HG02884 (cell line): ENCODE results near the gene BMAL1.
"Not testable (repeated sequence)": the region's sequence is repeated elsewhere in the genome, so short reads cannot be mapped to it uniquely, and the experiment has no call there.

Experiments
- ATAC-seq: cut with Tn5 transposase; IDR thresholded peaks from one replicate; pipeline ENCODE4 v1.9.1; 2021; ENCODE audit warnings: mild to moderate bottlenecking, moderate library complexity; ENCODE audit not compliant: unreplicated experiment

BMAL1 gene

DNA sequence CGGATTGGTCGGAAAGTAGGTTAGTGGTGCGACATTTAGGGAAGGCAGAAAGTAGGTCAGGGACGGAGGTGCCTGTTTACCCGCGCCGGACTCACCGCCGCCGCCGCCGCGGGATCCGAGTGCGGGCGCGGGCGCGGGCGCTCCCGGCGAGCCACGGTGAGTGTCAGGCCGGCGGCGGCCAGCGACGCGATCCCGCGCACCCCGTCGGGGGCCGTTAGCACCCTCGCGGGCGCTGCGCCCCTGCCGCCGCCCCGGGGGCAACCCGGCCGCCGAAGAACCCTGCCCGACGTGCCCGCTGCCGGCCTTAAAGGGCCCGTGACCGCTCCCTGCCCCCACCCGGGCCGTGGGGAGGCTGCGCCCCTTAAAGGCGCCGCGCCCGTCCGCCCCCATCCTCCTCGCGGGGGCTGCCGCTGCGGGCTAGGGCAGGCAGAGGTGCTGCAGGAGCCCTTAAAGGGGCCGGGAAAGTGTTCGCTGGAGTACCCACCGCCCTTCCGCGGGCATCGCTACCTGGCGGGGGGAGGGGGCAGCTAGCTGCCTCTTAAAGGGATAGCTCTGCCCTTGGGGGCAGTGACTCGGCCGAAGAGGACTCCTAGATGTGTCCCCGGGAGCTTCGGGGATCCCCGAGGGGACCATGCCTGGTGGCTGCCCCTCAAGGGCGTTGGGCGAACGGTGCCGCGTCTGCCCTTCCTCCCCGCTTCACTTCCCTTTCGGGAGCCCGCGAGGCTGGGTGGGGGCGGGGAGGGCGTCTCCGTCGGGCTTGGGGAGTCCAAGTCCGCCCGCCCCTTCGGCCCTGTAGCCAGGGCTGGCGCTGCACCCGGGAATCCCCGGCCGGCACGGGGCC lies at the start of gene BMAL1:
TSS of gene BMAL1 (plus strand) at position 23 of the 841 bp plus-strand sequence. CDS start 76,519 bp downstream, outside the sequence.
- ATAC-seq: peak; percentile 12

DNA sequence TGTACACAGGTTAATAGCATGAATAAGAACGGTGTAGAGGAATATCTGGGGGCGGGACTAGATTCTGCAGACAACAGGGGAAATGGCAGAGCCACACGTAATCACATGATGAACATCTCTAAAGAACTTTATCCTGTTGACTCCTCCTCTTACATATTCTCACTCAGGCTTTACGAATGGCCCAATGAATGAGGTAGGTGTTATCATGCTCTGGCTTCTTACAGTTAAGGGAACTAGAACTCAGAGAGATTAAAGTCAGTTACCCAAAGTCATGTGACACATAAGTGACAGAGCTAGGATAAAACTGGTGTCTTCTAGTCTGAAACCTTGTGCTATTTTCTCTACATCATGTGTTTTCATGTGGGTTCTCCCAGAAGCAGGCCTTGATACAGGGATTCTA lies 49.0 kb upstream of the BMAL1 start:
- ATAC-seq: no peak

DNA sequence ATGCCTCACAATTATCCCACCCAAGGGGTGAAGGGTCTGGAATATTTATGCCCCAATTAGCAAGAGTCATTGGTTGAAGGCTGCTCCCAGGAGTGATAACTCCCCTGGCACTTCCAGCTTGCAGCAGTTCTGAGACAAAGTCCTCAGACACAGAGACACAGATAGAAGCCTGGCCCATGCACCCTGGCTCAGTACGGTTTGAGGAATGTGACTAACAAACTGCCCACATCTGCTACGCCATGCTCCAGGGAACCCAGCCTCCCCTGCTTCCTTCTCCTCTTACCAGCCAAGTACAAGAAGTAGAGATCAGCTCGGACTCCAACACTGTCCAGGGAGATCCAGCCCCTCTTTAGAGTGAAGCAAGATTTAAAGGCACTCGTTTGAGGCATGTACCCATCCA lies 48.5 kb upstream of the BMAL1 start:
- ATAC-seq: no peak

DNA sequence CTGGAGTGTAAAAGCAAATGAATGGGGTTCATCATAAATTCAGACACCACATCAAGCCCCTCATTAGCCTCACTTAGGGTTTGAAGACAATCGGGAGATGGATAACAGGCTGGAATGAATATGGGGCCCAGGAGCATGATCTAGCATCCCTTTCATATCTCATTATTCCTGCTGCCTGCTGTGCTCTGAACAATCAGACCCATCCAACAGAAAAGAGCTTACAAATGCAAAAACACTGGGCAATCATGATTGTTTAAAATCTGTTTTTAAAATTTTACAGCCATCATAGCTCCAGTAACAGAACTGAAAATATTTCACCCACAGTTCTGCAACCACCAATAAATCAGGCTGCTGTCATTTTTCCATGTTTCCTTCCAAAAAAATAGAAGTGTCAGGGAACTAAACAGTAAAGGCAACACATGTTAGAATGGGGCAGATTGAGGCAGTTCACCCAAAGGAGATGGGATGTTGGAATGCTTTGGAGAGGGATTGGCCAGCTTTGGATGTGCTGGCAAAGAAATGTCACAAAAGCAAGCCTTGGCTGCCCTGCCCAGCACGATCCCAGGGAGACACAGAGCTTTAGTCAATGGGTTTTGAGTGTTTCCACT lies 47.8 kb upstream of the BMAL1 start:
- no peak for ATAC-seq

DNA sequence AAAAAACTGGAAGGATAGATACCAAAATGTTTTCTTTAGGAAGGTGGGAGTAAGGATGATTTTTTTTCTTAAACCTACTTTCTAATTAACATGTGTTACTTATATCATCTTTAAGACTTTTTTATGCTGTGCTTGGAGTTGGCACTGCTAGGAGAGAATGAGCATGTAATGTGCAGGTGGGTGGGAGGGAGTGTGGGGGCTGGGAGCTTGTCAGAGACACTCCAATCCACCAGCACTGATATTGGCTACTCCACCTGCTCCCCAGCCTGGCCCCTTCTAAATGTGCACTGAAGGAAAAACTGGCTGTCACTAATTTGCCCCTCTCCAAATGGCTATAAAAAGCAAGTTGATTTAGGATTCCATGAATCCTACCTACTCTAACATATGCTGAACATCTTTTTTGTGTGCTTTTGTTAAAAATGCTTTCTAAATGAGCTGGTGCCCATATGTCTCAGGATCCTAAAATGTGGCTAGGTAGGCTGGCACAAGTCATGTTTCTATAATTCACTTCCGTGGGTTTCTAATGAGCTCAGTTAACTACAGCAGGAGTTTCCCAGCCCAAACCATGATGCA lies 44.3 kb upstream of the BMAL1 start:
- no peak for ATAC-seq

DNA sequence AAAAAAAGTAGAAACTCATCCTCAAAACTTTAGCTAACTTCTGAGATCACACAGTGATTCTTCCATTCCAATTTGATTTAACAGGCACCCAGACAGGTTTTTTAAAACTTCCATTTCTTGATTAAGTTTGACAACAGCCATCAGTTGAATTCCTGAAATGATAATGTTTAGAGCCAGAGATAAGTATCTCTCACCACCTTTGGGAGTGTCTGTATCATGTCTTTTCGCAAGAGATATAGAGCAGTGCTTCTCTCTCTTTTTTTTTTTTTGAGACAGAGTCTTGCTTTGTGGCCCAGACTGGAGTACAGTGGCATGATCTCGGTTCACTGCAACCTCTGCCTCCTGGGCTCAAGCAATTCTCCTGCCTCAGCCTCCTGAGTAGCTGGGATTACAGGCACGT lies 41.7 kb upstream of the BMAL1 start:
- no peak for ATAC-seq

DNA sequence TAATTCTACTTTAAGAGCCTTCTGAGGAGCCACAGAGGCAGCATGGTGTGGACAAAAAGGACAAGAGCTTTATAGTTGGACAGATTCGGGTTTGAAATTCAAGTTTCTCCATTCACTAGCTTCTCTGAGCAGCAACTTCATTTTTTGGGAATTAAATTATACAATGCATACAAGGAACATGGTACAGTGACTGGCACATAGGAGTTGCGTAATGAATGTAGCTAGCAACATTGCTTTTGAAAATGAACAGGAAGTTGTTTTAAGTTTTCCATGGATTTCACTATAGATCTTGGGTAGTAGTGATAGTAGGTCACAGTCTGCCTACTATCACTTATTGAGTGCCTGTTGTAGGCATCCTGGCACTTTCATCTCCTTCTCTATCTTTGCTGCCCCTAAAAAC lies 41.0 kb upstream of the BMAL1 start:
- no peak for ATAC-seq

DNA sequence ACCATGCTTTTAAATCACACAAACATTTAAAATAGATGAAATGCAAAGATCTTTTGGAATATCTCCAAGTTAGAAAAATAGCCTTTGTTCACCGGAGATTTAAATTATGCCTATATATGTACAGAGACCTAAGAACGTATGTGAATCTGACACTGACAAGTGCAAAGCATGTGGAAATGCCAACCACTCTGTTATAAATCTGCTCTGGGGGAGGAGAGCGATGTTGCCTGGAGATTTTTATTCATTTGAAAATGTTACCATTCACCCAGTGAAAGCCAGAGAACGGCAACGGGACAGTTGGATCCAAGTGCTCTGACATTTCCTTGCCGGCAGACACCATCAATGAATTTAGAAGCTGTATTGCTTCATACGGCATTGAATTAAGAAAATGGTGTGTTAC lies 39.8 kb upstream of the BMAL1 start:
- no peak for ATAC-seq

DNA sequence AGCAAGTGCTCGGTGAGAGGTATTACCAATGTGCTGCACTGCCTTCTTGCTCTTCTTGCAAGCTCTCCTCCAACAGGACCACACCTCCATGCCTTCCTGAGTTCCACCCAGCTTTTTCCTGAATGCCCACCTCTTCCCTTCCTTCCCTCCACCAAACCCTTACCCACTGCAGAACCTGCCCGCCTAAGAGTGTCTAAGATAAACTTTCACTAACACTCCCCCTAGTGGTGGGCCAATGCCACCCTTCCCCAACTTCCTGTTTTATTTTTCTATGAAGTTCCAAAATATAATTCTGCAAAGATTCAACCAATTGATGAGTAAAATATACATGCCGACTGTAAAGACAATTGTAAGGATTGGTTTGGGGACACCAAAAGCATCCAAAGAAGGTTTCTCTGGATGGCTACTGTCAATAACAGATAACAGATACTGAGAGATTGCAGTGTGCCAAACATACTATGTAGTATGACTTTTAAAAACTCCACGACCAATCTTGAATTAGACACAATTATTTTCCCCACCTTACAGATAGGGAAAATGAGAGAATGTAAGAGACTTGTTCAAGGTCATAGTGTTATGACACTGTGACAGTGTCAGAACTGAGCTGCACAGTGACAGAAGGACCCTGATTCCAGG lies 38.6 kb upstream of the BMAL1 start:
- peak; percentile 78 for ATAC-seq

DNA sequence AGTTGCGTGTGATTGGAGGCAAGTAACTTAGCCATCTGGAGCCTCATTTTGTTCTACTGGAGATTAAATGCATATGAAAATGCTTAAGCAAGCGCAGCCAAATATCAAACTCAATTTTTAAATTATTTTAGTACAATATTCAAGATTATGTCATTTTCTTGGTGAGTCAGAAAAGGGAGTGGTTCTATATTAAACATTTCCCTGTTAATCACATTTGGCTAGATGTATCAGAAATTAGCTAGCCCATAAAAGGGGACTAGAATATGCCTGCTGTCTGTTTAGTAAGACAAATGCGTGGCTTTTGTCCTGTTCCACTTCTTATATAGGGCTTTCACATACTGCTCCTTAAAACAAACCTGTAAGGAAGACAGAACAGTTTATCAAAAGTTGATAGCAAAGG lies 35.0 kb upstream of the BMAL1 start:
- no peak for ATAC-seq

DNA sequence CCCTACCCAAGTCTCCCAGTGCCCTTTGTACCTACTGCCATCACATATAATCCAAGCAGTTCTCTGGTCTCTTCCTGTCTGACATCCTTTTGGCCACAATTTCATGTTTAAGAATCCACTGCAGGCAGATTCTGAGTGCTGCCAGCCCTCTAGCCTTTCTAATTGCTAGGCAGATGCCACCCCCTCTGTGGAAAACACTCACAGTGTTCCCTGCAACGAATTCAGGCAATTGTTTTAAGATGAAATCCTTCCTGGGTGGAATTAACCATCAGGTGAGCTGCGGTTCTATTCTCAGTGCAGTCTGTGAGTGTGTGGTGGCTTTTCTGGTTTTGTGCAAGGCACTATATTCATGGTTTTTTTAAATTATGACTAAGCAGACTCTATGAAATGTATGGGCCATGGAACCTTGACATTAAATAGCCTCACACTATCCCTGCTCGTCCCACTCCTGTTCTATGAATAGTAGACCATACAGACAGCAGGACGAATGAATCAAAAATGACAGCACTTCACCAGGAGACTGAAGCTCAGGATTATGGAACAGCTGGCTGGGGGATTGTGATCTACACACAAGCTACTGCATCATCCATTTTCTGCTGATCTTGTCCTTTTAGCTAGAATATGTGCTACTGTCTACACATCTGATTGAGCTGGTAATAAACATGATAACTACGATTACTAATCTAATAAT lies 29.8 kb upstream of the BMAL1 start:
- ATAC-seq: no peak

DNA sequence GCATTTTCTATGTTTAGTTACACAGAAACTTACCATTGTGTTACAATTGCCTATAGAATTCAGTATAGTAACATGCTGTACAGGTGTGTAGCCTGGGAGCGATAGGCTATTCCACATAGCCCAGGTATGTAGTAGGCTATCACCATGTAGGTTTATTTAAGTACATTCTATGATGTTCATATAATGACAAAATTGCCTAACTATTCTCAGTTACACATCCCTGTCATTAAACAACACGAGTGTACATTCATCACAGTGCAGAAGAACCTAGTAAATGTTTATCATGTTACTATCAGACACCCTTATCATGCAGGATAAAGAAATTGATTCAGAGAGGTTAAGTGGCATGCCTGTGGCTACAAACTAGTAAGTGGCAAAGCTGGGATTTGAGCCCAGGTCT lies 28.4 kb upstream of the BMAL1 start:
- no peak for ATAC-seq

DNA sequence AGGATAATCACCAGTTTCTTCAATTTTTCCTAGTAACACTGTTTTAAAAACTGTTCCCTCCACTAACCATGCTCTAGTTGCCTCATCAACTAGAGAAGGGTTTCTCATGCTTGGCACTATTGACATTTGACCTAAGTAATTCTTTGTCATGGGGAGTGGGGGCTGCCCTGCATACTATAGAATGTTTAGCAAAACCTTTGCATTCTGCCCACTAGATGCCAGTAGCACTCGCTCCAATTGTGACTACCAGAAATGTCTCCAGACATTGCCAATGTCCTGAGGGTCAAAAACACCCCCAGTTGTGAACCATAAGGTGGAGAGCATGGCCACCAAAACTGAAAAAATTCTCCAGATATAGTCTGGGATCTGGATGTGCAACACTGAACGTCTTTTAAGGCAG lies 27.6 kb upstream of the BMAL1 start:
- ATAC-seq: no peak

DNA sequence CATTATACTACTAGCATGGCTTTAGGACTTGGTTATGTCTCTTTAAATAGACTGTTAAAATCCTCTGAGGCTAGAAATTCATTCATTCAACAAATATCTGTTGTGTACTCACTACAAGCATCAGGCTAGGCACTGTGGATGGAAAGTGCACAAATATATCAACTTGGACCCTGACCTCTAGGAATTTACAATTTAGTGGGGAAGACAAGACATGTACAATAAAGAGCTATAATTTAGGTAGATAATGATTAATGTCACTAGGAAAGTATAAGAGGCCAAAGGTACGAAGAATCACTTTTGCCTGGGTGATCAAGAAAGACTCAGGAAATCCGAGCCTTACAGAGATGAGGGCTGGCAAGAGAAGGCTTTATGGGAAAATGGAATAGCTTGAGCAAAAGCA lies 25.6 kb upstream of the BMAL1 start:
- no peak for ATAC-seq

DNA sequence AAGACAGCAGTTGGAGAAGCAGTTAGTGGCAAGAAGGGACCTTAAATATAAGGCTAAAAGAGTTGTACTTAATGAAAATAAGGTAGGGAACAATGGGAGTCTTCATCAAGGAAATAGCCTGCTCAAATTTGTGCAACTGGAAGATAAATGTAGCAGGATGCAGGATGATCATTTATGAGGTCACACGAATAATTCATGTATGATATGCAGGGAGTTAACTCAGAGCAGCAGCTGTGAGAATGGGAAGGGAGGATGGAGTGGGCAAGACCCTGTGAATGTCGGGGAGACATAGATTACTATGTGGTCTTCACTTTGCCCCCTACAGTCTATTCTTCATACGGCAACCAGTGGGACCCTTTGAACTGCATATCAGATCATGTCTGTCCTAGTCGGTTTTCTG lies 25.2 kb upstream of the BMAL1 start:
- no peak for ATAC-seq

DNA sequence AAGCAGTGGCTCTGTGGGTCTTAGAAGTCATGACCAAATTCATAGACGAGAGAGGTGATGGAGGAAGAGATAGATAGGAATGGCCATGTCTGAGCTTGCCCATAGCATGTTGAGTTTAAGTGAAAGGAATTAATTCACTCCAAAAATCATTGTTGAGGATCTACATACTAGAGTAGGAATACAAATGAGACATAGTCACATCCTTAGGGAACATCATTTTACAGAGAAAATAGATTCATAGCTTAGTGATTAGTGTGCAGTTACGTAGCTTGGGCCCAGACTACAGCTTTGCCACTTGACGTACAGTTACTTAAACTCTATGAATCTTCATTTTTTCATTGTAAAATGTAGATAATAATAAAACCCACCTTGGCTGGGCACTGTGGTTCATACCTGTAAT lies 21.4 kb upstream of the BMAL1 start:
- no peak for ATAC-seq

DNA sequence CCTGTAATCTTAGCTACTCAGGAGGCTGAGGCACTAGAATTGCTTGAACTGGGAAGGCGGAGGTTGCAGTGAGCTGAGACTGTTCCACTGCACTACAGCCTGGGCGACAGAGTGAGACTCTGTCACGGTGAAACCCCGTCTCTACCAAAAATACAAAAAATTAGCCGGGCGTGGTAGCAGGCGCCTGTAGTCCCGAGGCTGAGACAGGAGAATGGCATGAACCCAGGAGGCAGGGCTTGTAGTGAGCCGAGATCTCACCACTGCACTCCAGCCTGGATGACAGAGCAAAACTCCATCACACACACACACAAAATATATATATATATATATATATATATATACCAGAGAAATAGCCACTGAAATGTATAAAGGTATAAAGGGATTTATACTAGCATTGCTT lies 19.5 kb upstream of the BMAL1 start:
- ATAC-seq: not testable (repeated sequence)

DNA sequence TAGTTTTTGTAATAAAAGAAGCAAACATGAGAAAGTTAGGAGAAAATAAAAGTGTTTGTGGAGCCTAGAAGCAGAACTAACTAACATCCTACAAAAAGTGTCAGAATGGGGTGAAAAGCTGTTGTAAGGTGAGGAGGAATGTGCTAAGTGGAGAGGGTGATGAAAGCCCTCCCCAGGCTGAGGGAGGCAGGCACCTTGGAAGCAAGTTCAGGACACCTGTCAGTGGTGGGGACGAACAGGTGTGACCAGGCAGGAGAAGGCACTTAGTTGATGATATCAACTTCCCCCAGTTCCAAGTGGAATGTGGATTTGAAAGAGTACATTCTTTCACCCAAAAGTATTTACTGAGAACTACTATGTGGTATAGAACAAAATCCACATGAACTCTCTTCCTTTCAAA lies 18.7 kb upstream of the BMAL1 start:
- no peak for ATAC-seq

DNA sequence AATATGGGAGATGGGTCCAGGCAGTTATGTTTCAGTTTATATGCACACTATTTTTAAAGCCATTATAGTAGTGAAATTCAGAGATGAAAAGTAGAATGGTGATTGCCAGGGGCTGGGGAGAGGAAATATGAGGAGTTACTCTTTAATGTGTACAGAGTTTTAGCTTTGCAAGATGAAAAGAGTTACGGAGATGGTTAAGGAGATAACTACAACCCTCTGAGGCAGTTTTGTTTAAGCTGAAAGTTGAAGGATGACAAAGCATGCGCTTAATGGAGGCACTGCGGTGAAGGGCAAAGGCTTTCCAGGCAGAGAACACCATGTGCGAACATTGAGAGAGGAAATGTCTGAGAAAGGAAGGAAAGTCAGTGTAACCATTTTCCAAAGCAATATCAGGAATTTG lies 18.2 kb upstream of the BMAL1 start:
- no peak for ATAC-seq

DNA sequence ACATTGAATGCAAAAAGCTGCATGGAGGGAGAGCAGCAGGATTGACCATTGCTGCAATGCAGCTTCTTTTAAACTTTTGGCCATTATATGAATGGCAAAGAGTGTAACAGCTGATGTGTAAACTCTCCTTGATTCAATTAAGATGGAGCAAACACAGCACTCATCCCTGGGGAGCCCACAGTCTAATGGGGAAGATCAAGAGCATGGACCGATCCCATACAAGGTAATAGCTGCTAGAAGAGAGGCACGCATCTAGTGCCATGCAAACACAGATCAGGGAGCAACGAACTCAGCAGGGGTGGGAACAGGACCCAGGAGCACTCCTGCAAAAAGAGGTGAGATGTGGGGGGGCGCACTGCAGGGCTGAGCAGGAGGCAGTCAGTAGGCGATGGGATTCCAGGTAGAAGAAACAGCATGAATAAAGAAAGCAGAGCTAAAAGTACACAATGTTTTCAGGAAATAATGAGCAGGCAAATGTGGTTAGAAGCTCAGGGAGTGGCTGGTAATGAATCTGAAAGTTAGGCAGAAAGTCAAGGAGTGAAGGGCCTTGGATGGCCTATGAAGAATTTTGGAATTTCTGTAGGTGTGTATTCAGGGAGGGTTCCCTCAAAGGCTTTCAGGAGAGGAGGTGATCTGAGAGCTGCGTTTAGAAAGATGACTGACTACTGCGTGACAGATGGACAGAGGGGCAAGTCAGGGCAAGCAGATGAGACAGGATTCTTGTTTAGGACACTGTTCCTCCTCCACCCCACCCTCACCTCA lies 17.2 kb upstream of the BMAL1 start:
- ATAC-seq: no peak
